Measurements from ENCODE around the gene IGSF3.
"Not testable (repeated sequence)": the region's sequence is repeated elsewhere in the genome, so short reads cannot be mapped to it uniquely, and the experiment has no call there.

IGSF3 gene

GRCh38 chr1:116642311-116643280 is 24.9 kb downstream of the IGSF3 start:
- H3K4me1 ChIP-seq (ENCODE audit: insufficient read depth, low read length); H3K9ac ChIP-seq (ENCODE audit: low read length); H3K27me3 ChIP-seq (ENCODE audit: control insufficient read depth in 1 of 2, insufficient read depth in 2 of 2, low read length in 2 of 2); H3K27ac ChIP-seq (ENCODE audit: low read depth, low read length); H3K36me3 ChIP-seq (ENCODE audit: insufficient read depth, low read length); H3K9me3 ChIP-seq (ENCODE audit: low read length); H3K4me3 ChIP-seq (ENCODE audit: low read depth in 1 of 2, low read length in 2 of 2): not testable (repeated sequence)

DNA sequence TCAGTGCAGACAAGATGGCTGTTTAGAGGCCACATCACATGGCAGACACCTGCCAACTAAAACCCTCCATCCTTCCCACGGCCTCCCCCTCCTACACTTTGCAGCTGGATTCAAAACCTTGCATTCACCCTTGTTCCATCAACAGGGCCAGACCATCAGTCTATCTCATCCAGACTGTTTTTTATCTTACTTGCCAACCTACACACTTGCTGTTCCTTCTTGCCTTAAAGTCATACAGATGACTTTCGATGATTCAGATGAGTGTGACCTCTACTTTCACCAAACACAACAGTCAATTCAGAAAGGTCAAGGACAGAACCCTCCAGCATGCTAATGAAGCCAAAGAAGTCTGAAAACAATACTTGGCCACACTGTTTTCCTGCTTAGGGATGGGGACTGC is 29.9 kb downstream of the IGSF3 start:
- H3K9me3 ChIP-seq (ENCODE audit: low read length); H3K27ac ChIP-seq (ENCODE audit: low read depth, low read length); H3K4me3 ChIP-seq (ENCODE audit: low read depth in 1 of 2, low read length in 2 of 2); H3K36me3 ChIP-seq (ENCODE audit: insufficient read depth, low read length); H3K27me3 ChIP-seq (ENCODE audit: control insufficient read depth in 1 of 2, insufficient read depth in 2 of 2, low read length in 2 of 2); H3K9ac ChIP-seq (ENCODE audit: low read length); H3K4me1 ChIP-seq (ENCODE audit: insufficient read depth, low read length): not testable (repeated sequence)

GRCh38 chr1:116636584-116636983 is 30.9 kb downstream of the IGSF3 start:
- H3K4me1 ChIP-seq (ENCODE audit: insufficient read depth, low read length); H3K4me3 ChIP-seq (ENCODE audit: low read depth in 1 of 2, low read length in 2 of 2); H3K9me3 ChIP-seq (ENCODE audit: low read length); H3K27ac ChIP-seq (ENCODE audit: low read depth, low read length); H3K36me3 ChIP-seq (ENCODE audit: insufficient read depth, low read length); H3K9ac ChIP-seq (ENCODE audit: low read length); H3K27me3 ChIP-seq (ENCODE audit: control insufficient read depth in 1 of 2, insufficient read depth in 2 of 2, low read length in 2 of 2): not testable (repeated sequence)

GRCh38 chr1:116634386-116634785 is 33.1 kb downstream of the IGSF3 start:
- not testable (repeated sequence) for H3K4me3 ChIP-seq (ENCODE audit: low read depth in 1 of 2, low read length in 2 of 2); H3K27me3 ChIP-seq (ENCODE audit: control insufficient read depth in 1 of 2, insufficient read depth in 2 of 2, low read length in 2 of 2); H3K4me1 ChIP-seq (ENCODE audit: insufficient read depth, low read length); H3K27ac ChIP-seq (ENCODE audit: low read depth, low read length); H3K9me3 ChIP-seq (ENCODE audit: low read length); H3K9ac ChIP-seq (ENCODE audit: low read length); H3K36me3 ChIP-seq (ENCODE audit: insufficient read depth, low read length)

DNA sequence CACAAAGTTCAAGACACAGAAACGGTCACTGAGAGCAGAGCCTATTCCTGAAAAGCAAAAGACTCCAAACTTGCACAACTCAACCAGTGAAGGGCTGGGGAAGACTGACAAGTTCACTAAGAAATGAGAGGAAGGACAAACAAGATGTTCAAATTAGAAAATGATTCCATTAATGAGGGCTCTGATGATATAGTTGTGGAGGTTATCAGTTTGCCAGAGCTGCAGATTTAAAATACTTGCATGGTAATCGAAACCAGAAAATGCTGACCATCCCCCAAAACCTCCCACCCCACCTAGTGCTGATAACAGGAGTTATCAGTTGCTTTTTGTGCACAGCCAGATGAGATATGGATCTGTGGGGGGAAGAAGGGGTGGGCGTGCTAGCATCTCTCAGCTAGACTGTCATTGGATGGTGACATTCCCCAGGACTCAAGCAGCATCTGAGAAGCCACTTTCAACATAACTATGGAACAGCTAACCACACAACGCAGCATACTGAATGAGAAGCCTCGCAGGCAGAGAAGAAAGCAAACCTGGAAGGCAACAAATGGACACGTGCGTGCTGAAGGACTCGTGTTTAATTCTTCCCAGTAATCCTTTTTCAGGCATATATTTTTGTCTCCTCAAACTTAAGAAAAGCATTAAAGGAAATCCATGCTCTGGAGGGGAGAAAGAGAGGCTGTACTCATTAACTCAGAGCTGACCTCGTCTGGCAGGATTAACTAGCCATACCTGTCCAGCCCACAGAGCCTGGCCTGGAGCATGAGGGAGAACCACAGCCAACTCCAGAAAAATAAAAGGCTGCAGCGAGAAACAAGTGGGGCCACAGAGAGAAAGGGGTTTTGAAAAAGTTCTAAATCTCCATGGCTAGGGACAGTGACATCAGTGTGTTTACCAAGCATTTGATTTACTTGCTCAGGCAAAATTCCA is 35.3 kb downstream of the IGSF3 start:
- H3K27me3 ChIP-seq (ENCODE audit: control insufficient read depth in 1 of 2, insufficient read depth in 2 of 2, low read length in 2 of 2) = not testable (repeated sequence)

GRCh38 chr1:116631554-116631953 is 36.0 kb downstream of the IGSF3 start:
- not testable (repeated sequence) for H3K4me1 ChIP-seq (ENCODE audit: insufficient read depth, low read length); H3K9ac ChIP-seq (ENCODE audit: low read length); H3K4me3 ChIP-seq (ENCODE audit: low read depth in 1 of 2, low read length in 2 of 2); H3K27me3 ChIP-seq (ENCODE audit: control insufficient read depth in 1 of 2, insufficient read depth in 2 of 2, low read length in 2 of 2); H3K9me3 ChIP-seq (ENCODE audit: low read length); H3K27ac ChIP-seq (ENCODE audit: low read depth, low read length); H3K36me3 ChIP-seq (ENCODE audit: insufficient read depth, low read length)

More for the DNA sequence above, 35.3 kb downstream of the IGSF3 start:
- not testable (repeated sequence) for H3K36me3 ChIP-seq (ENCODE audit: insufficient read depth, low read length); H3K9me3 ChIP-seq (ENCODE audit: low read length); H3K4me3 ChIP-seq (ENCODE audit: low read depth in 1 of 2, low read length in 2 of 2); H3K9ac ChIP-seq (ENCODE audit: low read length); H3K27ac ChIP-seq (ENCODE audit: low read depth, low read length); H3K4me1 ChIP-seq (ENCODE audit: insufficient read depth, low read length)

DNA sequence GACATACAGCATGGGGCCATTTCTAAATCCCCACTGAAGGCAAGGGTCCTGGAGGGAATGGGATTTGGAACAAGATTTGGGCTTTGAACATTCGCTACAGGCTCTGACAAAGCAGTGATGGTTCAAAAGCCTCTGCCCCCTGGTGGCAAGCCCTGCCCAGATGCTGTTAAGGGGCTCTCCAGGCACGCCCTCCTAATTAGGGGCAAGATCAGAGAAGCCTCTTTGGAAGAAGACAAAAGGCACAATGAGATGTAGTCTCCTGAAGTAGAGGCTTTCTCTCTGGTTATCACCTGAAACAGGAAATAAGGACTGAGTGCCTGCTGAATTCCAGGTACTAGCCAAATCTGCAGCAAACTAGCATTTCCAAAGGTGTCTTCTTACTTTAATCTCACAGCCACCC is 37.5 kb downstream of the IGSF3 start:
- H3K9me3 ChIP-seq (ENCODE audit: low read length); H3K27ac ChIP-seq (ENCODE audit: low read depth, low read length); H3K27me3 ChIP-seq (ENCODE audit: control insufficient read depth in 1 of 2, insufficient read depth in 2 of 2, low read length in 2 of 2); H3K4me1 ChIP-seq (ENCODE audit: insufficient read depth, low read length); H3K4me3 ChIP-seq (ENCODE audit: low read depth in 1 of 2, low read length in 2 of 2); H3K36me3 ChIP-seq (ENCODE audit: insufficient read depth, low read length); H3K9ac ChIP-seq (ENCODE audit: low read length): not testable (repeated sequence)

DNA sequence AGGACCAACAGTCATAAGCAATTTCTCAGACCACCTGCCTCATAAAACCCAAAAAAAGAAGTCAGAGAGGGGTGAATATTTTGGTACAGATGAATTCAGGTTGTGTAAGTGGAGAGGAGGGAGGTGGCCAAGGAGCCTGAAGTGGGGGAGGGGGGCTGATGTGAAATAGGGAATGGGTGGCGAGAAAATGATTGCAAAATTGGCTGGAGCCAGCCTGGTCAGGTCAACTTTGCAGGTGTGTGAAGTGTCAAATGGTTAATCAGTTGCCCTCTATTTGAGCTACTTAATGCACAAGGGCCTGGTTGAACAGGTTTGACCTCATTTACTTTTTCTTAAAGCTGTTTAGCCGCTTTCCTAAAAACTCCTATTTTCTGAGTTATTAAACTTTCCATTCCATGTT is 38.1 kb downstream of the IGSF3 start:
- H3K4me1 ChIP-seq (ENCODE audit: insufficient read depth, low read length); H3K27ac ChIP-seq (ENCODE audit: low read depth, low read length); H3K4me3 ChIP-seq (ENCODE audit: low read depth in 1 of 2, low read length in 2 of 2); H3K9ac ChIP-seq (ENCODE audit: low read length); H3K9me3 ChIP-seq (ENCODE audit: low read length); H3K27me3 ChIP-seq (ENCODE audit: control insufficient read depth in 1 of 2, insufficient read depth in 2 of 2, low read length in 2 of 2); H3K36me3 ChIP-seq (ENCODE audit: insufficient read depth, low read length): not testable (repeated sequence)

GRCh38 chr1:116628448-116628847 is 39.1 kb downstream of the IGSF3 start:
- Histone ChIP-seq H3K36me3 (ENCODE audit: insufficient read depth, low read length) (no peaks in the 10 kb centered on the region), H3K9ac (ENCODE audit: low read length) (no peak overlapping the region), H3K4me3 (ENCODE audit: low read depth in 1 of 2, low read length in 2 of 2) (no peak overlapping the region), H3K9me3 (ENCODE audit: low read length) (no peaks in the 10 kb centered on the region), H3K27me3 (ENCODE audit: control insufficient read depth in 1 of 2, insufficient read depth in 2 of 2, low read length in 2 of 2) (no peaks in the 10 kb centered on the region), H3K4me1 (ENCODE audit: insufficient read depth, low read length) (peaks cover 8% of the 10 kb centered on the region), H3K27ac (ENCODE audit: low read depth, low read length) (no peak overlapping the region)

DNA sequence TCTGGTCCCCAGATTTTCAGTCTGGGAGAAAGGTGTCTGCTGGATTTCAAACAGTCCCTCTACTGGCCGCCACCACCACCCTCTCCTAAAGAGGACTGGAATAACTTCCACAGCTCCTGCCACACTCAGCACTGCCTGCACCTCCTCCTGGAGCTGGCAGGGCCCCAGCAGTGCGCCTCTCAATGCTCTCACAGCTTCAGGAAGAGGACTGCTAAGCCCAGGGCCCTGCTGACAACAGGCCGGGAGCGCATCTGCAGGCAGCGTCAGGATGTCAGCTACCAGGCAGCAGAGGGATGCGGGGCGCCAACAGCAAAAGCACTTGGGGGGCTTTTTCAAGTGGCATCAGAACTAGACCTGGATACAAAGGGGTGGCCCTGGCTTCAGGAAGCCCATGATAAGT is 40.2 kb downstream of the IGSF3 start:
- not testable (repeated sequence) for H3K4me3 ChIP-seq (ENCODE audit: low read depth in 1 of 2, low read length in 2 of 2); H3K36me3 ChIP-seq (ENCODE audit: insufficient read depth, low read length); H3K9ac ChIP-seq (ENCODE audit: low read length); H3K4me1 ChIP-seq (ENCODE audit: insufficient read depth, low read length); H3K27ac ChIP-seq (ENCODE audit: low read depth, low read length); H3K9me3 ChIP-seq (ENCODE audit: low read length); H3K27me3 ChIP-seq (ENCODE audit: control insufficient read depth in 1 of 2, insufficient read depth in 2 of 2, low read length in 2 of 2)

DNA sequence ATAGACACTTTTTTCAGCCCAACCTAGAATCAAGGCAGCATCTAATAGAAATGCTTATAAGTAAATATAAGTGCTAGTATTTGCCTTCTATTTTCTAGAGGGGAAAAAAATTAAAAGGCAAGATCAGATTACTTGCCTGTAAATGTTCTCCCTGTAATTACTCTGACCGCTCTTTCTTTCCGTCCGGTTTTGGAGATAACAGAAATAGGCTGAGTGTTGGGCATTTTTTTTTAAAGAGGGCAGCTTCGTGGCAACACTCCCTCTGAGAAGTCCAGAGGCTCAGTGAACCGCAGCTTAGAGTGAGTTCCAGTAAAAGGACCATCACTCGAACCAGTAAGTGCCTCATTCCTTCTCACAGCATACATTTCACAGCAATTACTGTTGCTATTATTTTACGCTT is 40.6 kb downstream of the IGSF3 start:
- not testable (repeated sequence) for H3K4me3 ChIP-seq (ENCODE audit: low read depth in 1 of 2, low read length in 2 of 2); H3K9me3 ChIP-seq (ENCODE audit: low read length); H3K36me3 ChIP-seq (ENCODE audit: insufficient read depth, low read length); H3K4me1 ChIP-seq (ENCODE audit: insufficient read depth, low read length); H3K9ac ChIP-seq (ENCODE audit: low read length); H3K27me3 ChIP-seq (ENCODE audit: control insufficient read depth in 1 of 2, insufficient read depth in 2 of 2, low read length in 2 of 2); H3K27ac ChIP-seq (ENCODE audit: low read depth, low read length)
